GM12874 (cell line): Measurements from ENCODE around the gene NTN1.

Experiments used
- CTCF ChIP-seq: IDR thresholded peaks from 2 replicates; pipeline ENCODE4 v1.5.1; 2011; ENCODE audit warnings: low read depth, mild to moderate bottlenecking, control low read depth, low read length, moderate library complexity; ENCODE audit not compliant: insufficient read depth

NTN1 gene

GRCh38 chr17:9192010-9192409 lies 170.7 kb downstream of the NTN1 start:
- no peak for TF ChIP-seq CTCF

- no peak for TF ChIP-seq CTCF
Observed at GRCh38 chr17:9195411-9195810, 174.1 kb downstream of the NTN1 start.

- no peak for TF ChIP-seq CTCF
Observed at GRCh38 chr17:9195961-9196670, 174.8 kb downstream of the NTN1 start.

DNA sequence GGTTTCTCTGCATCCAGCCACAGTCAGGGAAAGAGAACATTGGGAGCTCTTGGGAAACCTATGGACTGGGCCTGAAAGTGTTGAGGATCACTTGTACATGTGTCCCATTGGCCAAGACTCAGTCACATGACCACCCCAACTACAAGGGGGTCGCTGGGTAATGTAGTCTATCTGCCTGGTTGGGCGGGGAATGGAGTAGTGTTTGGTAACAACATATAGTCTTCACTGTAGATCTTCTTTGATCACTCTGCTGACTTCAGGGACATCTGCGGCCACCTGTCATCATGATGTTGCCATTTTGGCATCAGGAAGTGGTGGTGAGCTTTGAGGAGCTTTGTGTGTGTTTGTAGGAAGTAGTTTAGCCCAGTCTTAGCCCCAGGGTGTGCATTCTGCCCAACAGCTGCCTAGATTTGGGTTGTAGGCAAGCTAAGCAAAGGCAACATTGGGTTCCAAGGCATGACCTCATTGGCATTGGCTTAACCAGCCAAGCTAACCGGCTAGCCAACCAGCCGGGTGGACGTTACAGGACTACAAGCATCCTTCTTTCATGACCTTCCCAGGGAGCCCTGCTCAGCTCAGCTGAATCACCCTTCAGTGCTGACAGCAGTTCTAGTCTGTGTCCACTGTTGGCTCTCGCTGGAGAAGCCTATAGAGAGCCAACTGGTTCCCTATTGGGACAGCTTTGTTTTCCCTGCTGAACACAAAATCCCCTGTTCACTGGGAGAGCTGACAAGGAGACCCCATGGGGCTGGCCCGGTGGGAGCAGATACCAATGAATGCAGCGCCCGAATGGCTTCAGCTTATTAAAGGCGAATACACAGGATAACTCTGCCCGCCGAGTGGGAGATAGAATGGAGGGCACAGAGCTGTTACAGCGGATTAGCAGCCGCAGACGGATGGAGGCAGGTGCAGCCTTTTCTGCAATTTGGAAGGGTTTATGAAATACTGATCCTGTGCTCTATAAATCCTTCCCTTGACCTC lies 178.6 kb downstream of the NTN1 start:
- no peak for TF ChIP-seq CTCF

DNA sequence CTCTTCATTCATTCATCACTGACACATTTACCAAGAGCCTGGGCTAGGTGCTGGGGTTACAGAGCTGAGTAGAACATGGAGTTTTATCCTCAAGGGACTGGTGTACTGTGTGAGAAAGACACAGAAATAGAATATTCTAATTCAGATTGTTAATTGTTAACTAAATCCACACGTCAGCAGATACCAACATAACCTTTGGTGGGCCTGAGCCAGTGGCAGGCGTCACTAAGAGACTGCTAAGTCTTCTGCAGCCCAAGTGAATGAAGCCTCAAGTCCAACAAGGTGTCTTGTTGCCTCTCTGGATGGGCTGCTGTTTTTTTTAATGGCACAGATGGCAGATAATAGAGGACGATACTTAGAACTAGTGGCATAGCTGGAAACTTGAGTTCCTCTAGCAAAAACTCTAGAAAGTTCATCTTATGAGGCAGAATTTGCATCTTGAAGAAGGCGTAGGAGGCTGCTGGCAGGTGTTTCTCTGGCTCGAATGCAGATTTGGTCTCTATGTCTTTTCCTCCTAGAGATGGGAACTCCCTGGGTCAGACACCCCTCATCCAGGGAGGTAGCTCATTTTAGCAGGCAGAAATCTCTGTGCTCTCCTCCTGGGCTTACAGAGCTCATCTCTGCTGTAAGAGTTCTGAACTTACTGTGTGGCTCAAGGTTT lies 179.5 kb downstream of the NTN1 start:
- no peak for TF ChIP-seq CTCF

DNA sequence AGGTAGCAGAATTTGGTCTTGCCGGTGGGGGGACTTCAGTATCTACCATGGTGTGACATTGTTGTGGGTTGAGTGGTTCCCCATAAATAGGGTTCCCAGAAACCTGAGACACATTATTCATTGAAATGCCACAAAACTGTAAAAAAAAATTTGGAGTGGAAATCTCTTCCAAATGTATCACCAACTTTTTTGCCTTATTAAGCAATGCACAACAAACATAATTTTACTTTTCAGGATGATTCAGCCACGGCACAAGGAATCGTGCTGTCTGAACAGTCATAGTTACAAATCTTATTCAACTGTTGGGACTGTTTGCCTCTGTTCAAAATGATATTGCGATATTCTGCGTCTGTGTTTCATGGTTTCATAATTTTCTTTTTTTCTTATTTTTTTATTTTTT lies 181.2 kb downstream of the NTN1 start:
- no peak for TF ChIP-seq CTCF
